Heart right ventricle (tissue), 16 donors: Measurements from ENCODE around the gene DGKI. TPM values are rescaled to one million over a fixed set of nuclear protein-coding genes. Genes with fewer than 3 reads are reported as not detected.

ENCODE experiments used
- ATAC-seq, 8 donors: fragments of 200-7000 bp; cut with Tn5 transposase; one replicate each; pipeline ENCODE4 v1.9.1; 2020; ENCODE audit warnings: mild to moderate bottlenecking in 8 of 8, moderate library complexity in 8 of 8, moderate number of reproducible peaks in 1 of 8
- DNase-seq, 2 donors: peaks; one replicate each; pipeline ENCODE4 v3.0.0-alpha.2; 2020
- H3K27ac ChIP-seq, 10 donors: fragments of 200-600 bp; sonication (generic) in 2 of 10; one replicate each; pipeline versions ENCODE4 v1.5.0 to v1.8.0; 2020 to 2022; ENCODE audit warnings: mild to moderate bottlenecking in 3 of 10
- H3K27me3 ChIP-seq, 7 donors: fragments of 200-600 bp; one replicate each; pipeline ENCODE4 v1.8.0; 2021 to 2022; ENCODE audit warnings: mild to moderate bottlenecking in 2 of 7
- H3K36me3 ChIP-seq, 9 donors: fragments of 200-600 bp; sonication (generic) in 1 of 9; one replicate each; pipeline versions ENCODE4 v1.5.0 to v1.8.0; 2020 to 2022; ENCODE audit warnings: mild to moderate bottlenecking in 2 of 9
- H3K4me1 ChIP-seq, 9 donors: fragments of 200-600 bp; sonication (generic) in 1 of 9; one replicate each; pipeline versions ENCODE4 v1.5.0 to v1.8.0; 2020 to 2022; ENCODE audit warnings: mild to moderate bottlenecking in 4 of 9
- H3K4me3 ChIP-seq, 10 donors: fragments of 200-600 bp; sonication (generic) in 2 of 10; one replicate each; pipeline versions ENCODE4 v1.5.0 to v1.8.0; 2020 to 2022; ENCODE audit warnings: mild to moderate bottlenecking in 7 of 10, moderate library complexity in 2 of 10
- H3K9me3 ChIP-seq, 11 donors: fragments of 200-600 bp in 10 of 11; sonication (generic) in 2 of 11; one replicate each; pipeline versions ENCODE4 v1.5.0 to v1.8.0; 2013 to 2022; ENCODE audit warnings: mild to moderate bottlenecking in 2 of 11, control low read depth in 1 of 11, moderate library complexity in 1 of 11
- CTCF ChIP-seq, 9 donors: fragments of 200-600 bp; sonication (generic) in 2 of 9; IDR thresholded peaks; one replicate each; pipeline versions ENCODE4 v1.5.0 to v1.8.0; 2021 to 2022; ENCODE audit warnings: antibody characterized with exemption in 9 of 9, mild to moderate bottlenecking in 5 of 9, moderate library complexity in 1 of 9
- WGBS, 2 donors: extraction: QIAGEN DNeasy Blood & Tissue Kit; methylation state at CpG; one replicate each; pipeline ENCODE4 v1.1.7; 2013; ENCODE audit warnings: inconsistent platforms in 1 of 2; 5-methylcytosine and 5-hydroxymethylcytosine counted together
- intact Hi-C, 10 donors: fragments of 100-400 bp; cut with DNase I; formaldehyde crosslinking; loops; one replicate each; pipeline versions ENCODE4 v1.11.1 to v1.14.2; 2022
- polyA plus RNA-seq, 2 donors: library from polyadenylated mRNA; stranded (reverse); fragments of 200-250 nt; gene quantifications; one replicate each; pipeline ENCODE4 v1.2.3, GENCODE V29; 2013
- total RNA-seq, 10 donors: library from RNA; stranded (reverse); fragmentation: NEBNext Ultra II Directional in 3 of 10; extraction: Animal tissue kit (Norgen Biotek cat#: 25700) in 3 of 10; gene quantifications; one replicate each; pipeline versions ENCODE4 v1.2.1 to v1.2.4, GENCODE V29; 2021 to 2023
- donor health status: Arrhythmogenic right ventricular cardiomyopathy.
- donor health status: ischemic (EF 13 %, LVEDD 7.1; RV severe dilation, severe dysfunction).
- donor health status: healthy with polysubstance abuse.
- donor health status: DM: no; HTN: yes; CAD: no.
- donor health status: DM: no; HTN: no; CAD: no.
- donor health status: ischemic (EF 25% LVEDD 6.9; RV normal size, moderate dysfunction).
- donor health status: ischemic (EF 25% LVEDD 5.7; RV mildly dilated, moderate dysfunction).
- donor health status: healthy.
- donor health status: DM: yes; HTN: yes; CAD: no.
- donor health status: Ischemic cardiomyopathy.
- donor health status: ischemic (EF 35%, LVEDD 5.7; RV mildly dilated, moderate dysfunction).
- donor health status: nonischemic (EF 11% LVEDD 7.7; RV severe dilation, severe dysfunction).
- donor health status: DM: yes; HTN: yes; CAD: no.
- donor health status: PGD.
- donor health status: ischemic (EF 29% LVEDD 5.4; RV normal size, mild dysfunction).
- donor health status: nonischemic (EF 23%, LVEDD 6.1; RV moderate dilation, normal function).

Gene DGKI
- total and polyA plus RNA-seq, 12 donors, result 0.16 to 2.6 (median 1.2) TPM

DNA sequence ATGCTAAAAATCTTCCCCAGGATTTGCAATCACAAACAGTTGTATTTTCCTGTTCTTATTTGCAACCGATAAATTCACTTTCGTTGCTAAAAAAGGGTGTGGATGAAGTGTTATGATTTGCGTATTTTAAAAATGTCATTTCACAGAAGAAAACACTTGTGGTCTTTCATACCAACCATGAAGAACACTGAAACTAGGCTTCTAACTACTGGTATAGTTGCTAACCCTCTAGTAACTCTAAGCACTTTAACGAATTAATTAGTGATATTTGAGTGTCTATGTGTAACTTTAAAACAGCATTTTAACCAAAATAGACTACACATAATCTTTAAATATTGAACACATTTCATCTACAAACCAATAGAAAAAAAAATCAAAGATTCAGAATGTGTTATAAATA, 315.1 kb downstream of the DGKI start:
- intact Hi-C loops, result no loop called here
- Histone ChIP-seq H3K27me3 (no peaks in the 10 kb centered on the region), H3K36me3 (no peaks in the 10 kb centered on the region), H3K4me3 (no peak overlapping the region), H3K4me1 (no peaks in the 10 kb centered on the region), H3K27ac (no peak overlapping the region), H3K9me3 (no peaks in the 10 kb centered on the region)
- TF ChIP-seq CTCF (IDR thresholded peaks at IDR 0.05), result no peak
- DNase-seq (no peak), ATAC-seq (no peak)
- 93 to 94% methylated on average over 4 of the region's 4 CpGs for WGBS, 2 donors

DNA sequence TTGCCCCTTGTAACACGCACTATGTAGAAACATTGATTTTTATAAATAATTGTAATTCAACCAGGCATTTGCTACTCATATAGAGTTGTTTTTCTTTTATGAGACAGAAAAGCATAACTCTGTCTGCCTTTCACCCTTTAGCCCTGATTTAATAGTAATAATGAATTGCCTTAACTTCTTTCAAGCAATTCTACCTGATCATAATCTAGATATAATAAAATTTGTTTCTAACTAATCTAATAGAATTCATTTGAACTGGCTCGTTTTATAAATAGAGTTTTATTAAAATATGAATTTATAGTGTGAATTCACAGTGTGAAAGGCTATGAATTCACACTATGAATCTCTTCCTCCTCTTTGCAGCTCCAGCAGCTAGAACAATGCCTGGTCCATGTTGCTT, 319.1 kb downstream of the DGKI start:
- ATAC-seq (no peak), DNase-seq (no peak)
- intact Hi-C loops, result no loop called here
- TF ChIP-seq CTCF (IDR thresholded peaks at IDR 0.05), result no peak
- 74 to 87% methylated on average over 2 of the region's 2 CpGs for WGBS, 2 donors
- no peaks in the 10 kb centered on the region for H3K27me3 ChIP-seq
- no peak overlapping the region for H3K27ac ChIP-seq
- no peaks in the 10 kb centered on the region for H3K36me3 ChIP-seq
- no peaks in the 10 kb centered on the region for H3K9me3 ChIP-seq
- H3K4me1 ChIP-seq, result no peaks in the 10 kb centered on the region
- H3K4me3 ChIP-seq, result no peak overlapping the region

GRCh38 chr7:137523171-137523570, 323.6 kb downstream of the DGKI start:
- no peaks in the 10 kb centered on the region for H3K36me3 ChIP-seq
- DNase-seq, result no peak
- H3K4me1 ChIP-seq, result no peaks in the 10 kb centered on the region
- no peak for TF ChIP-seq CTCF (IDR thresholded peaks at IDR 0.05)
- H3K27me3 ChIP-seq, result no peaks in the 10 kb centered on the region
- H3K27ac ChIP-seq, result no peak overlapping the region
- no peaks in the 10 kb centered on the region for H3K9me3 ChIP-seq
- ATAC-seq, result no peak
- intact Hi-C loops, result no loop called here
- H3K4me3 ChIP-seq, result no peak overlapping the region

DNA sequence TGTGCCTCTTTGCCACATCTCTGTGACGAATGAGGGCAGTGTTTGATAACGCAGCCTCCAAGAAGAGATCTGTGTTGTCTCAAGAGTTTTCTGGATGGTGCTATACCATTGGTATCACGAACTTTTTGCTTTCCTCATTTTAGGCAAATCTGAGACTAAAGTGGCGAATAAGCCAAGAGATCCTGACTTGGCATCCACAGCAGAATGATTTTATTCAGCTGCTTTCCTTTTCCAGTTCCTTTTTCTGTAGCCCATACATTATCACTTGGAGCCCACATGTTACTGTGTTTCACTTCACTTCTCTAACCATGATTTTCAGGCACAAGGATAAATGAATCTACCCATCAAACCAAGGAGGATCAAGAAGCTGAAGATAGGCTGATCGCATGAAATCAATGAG, 325.3 kb downstream of the DGKI start:
- intact Hi-C loops, result no loop called here
- WGBS, 2 donors, result 76 to 81% methylated on average over 5 of the region's 5 CpGs
- DNase-seq (no peak), ATAC-seq (no peak)
- Histone ChIP-seq H3K36me3 (no peaks in the 10 kb centered on the region), H3K4me1 (no peaks in the 10 kb centered on the region), H3K9me3 (no peaks in the 10 kb centered on the region), H3K27me3 (no peaks in the 10 kb centered on the region), H3K27ac (no peak overlapping the region), H3K4me3 (no peak overlapping the region)
- no peak for TF ChIP-seq CTCF (IDR thresholded peaks at IDR 0.05)

DNA sequence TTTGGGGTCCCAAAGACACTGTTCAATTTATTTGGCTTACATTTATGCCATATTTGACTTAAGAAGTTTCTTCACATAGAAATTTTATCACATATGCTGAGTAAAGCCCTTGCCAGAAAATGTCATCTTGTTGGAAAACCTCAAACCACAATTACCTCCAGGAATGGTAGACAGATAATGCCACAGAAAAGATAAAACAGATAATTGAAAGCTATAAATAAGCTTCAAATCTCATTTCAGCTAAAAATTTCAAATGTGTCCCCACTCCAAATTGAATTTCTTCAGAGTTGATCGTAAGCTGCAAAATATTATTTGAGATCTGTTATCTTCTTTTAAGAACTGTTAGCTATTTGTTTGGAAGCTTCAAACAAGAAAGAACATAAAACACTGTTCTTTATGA, 326.8 kb downstream of the DGKI start:
- no peaks in the 10 kb centered on the region for H3K36me3 ChIP-seq
- H3K9me3 ChIP-seq, result no peaks in the 10 kb centered on the region
- intact Hi-C loops, result no loop called here
- H3K27ac ChIP-seq, result no peak overlapping the region
- no peaks in the 10 kb centered on the region for H3K27me3 ChIP-seq
- no peaks in the 10 kb centered on the region for H3K4me1 ChIP-seq
- TF ChIP-seq CTCF (IDR thresholded peaks at IDR 0.05), result no peak
- no peak overlapping the region for H3K4me3 ChIP-seq
- DNase-seq, result no peak
- 92 to 95% methylated on average over 1 of the region's 1 CpG for WGBS, 2 donors
- no peak for ATAC-seq
